GM21360 (cell line): ENCODE data around the gene PHF24.
"Not testable (repeated sequence)": the region's sequence is repeated elsewhere in the genome, so short reads cannot be mapped to it uniquely, and the experiment has no call there.

Source experiments
- ATAC-seq: cut with Tn5 transposase; IDR thresholded peaks from one replicate; pipeline ENCODE4 v1.9.1; 2021; ENCODE audit warnings: mild to moderate bottlenecking, moderate library complexity; ENCODE audit not compliant: unreplicated experiment

The PHF24 gene

DNA sequence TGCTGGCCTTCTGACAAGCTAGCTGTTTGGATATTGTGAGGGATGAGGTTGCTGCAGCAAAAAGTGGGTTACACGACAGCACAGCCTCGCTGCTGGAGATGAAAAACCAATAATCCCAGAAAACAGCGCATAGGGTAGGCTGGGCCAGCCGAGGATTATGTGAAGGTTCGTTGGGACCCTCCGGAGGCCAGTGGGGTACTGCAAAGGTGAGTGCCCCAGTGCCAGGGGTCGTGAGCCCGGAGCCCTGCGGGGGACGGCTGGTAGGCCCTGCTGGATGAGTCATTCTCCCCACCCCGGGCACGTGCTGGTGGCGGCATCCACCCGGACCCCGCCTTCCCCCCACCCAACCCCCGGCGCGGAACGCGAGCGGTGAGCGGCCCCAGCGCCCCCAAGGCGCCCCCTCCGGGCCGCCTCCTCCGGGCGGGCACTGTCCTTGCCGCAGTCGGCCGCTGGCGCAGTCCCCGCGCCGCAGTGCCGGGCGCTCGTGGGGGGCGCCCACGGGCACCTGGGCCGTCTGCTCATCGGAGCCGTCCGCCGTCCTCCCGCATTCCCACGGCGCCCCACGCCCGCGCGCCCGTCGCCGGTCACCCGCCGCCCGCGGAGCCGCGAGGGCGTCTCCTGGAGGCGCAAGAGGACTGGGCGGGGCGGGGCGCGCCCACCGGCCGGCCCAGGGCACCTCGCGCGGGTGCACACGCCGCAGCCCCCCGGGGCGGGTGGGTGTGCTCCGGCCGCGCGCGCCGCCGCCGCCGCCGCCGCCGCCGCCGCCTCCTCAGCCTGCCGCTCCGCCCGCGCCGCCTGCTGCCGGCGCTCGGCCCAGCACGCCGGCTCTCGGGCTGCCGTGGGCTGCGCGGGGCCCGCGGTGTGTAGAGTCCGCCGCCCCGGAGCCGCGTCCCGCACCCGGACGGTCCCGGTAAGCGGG lies at the start of gene PHF24:
Gene PHF24, plus strand, starts transcription at position 794 of the 919 bp plus-strand sequence. CDS start 13,014 bp downstream, outside the sequence.
- ATAC-seq: no peak

DNA sequence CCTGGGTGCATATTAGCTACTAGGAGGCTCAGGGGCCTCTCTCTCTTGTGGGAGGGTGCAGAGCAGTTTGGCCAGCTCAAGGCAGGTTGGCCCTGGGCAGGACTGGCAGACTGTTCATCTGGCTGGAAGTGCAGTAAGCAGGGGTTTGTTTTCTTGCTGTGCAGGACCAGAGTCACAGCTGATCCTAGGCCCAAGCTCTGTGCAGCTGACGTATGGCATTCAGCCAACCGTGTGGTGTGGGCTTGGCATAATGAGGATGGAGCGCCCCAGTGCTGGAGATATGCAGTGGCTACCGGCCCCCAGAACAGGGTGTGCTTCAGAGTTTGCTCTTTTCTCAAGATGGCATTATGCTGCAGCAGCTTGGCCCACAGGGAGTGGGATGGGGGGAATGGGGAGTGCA lies 31.0 kb upstream of the PHF24 start:
- no peak for ATAC-seq

DNA sequence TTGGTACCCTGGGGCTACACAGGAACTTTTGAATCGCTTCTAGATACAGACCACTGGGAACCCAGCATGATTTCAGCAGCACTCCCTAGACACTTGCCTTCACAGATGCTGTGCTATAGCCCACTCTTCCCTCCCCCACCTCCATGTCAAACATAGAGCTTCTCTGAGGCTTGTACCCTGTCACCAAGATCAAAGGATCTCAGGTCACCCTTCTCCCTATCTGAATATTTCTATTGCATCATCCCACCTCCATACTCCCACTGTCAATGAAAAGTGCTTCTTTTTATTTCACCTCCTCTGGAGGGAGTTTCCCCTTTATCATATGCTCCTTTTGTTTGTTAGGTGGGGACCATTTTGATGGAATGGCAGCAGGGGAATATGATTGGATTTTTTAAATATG lies 29.2 kb upstream of the PHF24 start:
- ATAC-seq: no peak

DNA sequence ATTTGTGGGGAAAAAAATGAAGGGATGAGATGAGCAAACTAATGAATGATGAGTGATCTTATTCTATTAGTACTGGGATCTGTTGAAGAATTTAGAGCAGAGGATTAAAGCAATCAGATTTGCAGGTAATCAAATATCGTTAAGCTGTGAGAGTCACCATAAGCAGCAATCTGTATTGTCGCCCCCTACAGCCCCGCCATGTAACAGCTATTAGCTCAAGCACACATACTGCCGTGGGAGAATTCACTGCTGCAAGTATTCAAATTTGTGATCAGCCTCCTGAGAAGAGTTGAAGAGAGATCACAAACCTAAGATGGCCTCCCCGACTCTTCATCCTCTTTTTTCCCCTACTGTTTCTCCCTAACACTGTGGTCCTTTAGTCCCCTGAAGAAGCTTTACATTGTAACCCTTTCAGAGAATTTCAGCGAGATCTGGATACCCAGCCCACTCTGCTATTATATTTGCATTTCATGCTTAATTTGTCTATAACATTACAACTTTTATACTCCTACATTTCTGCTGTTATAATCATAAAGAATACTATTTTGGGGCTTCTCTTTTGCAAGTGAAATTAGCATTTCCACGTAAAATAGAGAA lies 28.5 kb upstream of the PHF24 start:
- no peak for ATAC-seq

DNA sequence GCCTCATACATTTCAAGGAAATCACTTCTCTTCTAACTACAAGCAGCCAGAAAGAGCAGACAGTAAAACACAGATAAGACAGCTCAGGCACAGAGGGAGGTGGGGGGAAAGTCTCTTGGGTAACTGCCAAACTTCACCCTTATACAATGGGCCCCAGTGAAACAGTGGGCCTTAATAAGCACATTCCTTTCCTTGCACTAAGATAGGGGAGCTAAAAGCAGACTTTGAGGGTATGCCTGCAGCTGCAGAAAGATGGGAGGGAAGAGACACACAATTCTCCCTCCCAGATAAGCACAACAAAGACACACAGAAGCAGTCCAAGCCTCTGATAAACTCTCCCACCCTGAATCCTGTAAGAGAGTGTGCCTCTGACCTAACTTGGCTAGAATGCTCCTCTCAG lies 18.1 kb upstream of the PHF24 start:
- ATAC-seq: not testable (repeated sequence)

DNA sequence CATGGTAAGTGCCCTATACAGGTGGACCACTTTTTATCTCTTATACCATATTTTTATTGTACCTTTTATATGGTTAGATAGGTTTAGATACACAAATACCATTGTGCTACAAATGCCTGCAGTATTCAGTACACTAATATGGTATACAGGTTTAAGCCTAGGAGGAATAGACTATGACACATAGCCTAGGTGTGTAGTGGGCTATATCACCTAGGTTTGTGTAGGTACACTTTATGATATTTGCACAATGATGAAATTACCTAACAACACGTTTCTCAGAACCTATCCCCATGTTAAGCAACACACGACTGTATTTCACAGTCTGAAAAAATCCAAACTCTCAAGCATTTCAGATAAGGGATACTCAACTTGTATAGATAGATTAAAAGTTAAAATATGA lies 9.6 kb upstream of the PHF24 start:
- no peak for ATAC-seq

DNA sequence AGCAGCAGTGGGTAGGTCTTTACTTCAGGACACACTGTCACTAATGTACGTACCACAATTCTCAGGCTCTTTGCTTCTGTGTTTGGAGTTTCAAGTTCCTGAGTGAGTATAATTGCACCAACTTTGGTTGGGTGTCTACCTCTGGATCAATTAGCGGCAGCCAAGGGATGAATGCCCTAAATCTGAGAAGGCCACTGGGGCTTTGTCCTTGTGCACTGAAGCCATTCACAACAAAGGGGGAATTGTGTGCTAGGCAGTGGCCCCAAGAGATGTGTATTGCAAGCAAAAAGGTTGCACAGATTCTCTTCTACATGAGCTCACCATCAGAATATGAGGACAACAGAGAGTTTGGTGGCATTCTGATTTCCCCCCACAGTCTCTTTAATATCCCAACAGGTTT lies 3.9 kb upstream of the PHF24 start:
- no peak for ATAC-seq

DNA sequence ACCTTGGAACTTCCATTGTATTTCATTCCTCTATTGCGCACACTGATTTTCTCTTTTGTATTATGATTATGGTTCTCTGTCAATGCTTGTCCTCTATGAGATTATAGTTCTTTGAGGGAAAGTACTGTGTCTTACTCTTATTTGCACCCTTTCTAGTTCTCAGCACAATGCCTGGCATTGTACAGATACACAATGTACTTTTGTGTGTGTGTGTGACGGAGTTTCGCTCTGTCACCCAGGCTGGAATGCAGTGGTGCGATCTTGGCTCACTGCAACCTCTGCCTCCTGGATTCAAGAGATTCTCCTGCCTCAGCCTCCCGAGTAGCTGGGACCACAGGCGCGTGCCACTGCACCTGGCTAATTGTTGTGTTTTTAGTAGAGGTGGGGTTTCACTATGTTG lies 2.0 kb upstream of the PHF24 start:
- ATAC-seq: not testable (repeated sequence)

DNA sequence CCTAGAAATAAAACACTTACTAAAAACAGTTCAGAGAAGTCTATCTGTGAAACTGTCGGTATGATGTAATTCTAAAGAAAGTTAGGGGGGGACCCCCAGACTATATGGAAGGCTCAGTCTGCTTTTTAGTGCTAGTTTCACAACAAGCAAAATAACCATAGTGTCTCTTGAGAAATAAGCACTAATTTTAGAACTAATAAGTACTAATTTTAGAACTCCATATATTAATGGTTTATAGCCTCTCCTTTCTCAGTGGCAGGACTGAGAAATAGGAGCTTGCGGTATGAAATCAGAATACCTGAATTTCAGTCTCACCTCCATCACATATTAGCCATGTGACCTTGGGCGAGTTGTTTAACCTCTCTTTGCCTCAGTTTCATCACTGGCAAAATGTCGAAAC lies 1.4 kb upstream of the PHF24 start:
- no peak for ATAC-seq

DNA sequence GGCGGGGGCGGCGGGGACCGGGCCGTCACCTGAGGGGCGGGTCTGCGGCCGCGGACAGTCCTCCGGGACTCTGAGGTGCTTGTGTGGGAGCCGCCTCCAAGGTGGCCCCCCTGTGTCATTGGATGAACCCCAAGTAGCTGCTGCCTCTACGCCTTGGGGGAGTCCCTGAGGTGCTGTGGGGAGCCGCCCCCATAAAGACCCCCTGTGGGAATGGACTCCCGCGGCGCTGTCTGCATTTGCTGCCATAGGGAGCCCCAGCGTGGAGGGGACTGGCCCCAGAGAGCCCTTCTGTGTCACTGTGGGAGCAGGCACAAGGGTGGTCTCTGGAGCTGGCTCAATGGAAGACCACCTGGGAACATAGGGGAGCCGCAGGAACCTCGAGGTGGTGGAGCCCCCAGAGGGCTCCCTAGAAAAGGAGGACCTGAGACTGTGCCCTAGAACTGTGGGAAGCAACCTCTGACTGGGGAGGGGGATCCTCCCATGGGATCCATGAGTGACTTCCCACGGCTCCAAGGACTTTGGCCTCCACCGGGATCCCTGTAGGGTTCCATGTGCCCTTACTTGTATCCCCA lies 412 bp downstream of the PHF24 start:
- ATAC-seq: no peak

DNA sequence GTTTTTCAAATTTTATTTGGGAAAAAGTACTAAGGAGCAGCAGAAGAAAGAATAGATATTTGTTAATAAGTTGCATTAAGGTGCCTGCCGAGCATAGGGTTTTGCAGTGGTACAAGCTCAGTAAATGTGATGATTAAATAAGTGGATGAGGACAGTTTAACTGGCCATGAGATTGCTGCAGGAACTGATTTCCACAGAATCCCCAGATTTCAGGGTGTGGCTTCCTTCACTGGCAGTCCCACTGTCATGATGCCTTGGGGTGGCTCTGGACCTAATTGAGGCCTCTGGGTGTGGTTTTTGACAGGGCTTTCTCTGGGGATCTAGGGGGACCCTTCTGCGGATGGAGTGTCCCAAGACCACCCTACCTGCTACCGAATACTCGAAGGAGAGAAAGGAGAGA lies 1.4 kb downstream of the PHF24 start:
- no peak for ATAC-seq

DNA sequence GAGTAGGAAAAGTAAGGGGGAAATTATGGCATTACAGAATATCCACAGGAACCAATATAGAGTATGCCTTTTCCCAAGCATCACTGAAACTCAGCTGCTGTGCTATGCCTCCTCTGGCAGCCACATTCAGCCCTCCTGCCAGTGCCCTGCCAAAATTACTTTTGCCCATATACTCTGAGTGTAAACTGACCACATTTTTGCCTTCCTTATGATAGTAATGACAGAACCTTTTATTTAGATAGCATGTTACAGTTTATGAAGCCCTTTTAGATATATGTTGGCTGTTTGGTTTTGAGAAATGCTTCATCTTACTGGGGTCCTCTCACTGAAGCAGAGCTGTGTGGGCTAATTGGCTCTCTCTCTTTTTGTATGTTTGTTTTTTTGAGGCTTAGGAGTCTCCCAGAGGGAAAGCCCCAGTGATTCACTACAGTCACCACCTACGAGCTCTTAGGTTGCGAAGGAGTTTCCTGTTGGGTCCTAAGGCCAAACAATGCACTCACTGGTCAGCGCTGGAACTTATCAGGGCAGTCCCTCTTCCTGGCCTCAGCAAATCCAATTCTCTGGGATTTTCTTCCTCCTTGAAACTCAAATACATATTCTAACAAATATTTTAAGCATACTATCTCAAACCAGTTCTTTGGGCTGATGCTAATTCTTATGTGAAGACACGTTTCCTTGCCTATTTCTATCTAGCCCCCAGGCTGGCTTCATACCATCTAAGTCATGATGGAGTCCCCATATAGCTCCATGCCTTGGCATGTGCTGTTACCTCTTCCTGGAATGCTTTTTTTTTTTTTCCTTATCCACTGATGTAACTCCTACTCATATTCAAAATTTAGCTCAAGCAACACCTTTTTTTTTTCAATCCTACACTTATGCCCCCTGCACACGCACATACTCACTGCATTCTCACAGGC lies 3.7 kb downstream of the PHF24 start:
- ATAC-seq: no peak

DNA sequence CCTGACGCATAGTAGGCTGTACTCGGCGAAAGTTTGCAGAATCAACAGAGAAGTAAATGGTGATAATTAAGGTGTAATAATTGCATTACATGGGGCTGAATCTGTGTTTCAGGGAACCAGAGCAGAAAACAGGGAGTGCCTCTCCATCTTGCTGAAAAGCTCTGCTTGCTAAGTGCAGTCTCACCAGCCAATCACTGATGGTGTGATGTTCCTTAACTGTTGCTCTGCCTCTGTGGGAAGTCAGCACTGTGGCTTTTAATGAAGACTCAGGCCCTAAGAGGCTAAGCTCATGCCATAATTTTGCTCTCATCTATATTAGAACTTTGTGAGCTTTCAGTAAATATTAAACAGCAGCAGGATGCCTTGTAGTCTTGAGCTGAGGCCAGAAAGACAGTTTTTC lies 4.5 kb downstream of the PHF24 start:
- no peak for ATAC-seq

DNA sequence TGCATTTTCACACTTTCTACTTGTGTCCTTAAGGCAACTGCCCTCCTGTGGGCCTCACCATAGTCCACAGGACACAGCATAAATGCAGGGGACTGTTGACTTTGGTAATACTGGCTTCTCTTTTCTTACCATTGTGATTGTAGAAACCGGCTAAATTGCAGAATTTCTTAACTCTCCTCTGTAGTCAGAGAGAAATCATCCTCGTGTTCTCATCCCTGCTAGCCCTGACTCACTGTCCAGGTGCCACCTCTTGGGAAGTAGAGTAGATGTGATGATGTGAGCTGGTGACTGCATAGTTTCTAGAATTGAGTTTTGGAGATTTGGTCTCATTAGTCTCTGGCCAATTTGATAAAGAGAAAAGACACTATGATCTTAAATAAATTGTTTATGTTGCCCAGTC lies 5.5 kb downstream of the PHF24 start:
- ATAC-seq: no peak

DNA sequence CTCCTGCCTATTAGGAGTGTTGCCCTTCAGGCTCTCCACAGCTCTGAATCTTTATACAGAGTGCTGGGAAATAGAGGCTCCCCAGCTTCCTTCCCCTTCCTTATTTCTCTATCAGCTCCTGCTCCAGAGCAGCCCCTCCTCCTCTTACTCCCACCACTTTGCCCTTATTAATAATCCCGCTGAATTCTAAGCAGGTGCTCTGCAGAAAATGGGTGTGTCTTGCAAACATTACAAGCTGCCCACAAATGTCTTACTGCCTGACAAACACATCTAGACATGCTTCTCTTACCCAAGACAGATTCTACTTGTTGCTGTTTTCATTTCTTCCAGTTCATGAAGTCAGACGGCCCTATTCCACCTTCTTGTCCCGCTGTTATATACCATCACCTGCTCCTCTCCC lies 6.4 kb downstream of the PHF24 start:
- no peak for ATAC-seq

DNA sequence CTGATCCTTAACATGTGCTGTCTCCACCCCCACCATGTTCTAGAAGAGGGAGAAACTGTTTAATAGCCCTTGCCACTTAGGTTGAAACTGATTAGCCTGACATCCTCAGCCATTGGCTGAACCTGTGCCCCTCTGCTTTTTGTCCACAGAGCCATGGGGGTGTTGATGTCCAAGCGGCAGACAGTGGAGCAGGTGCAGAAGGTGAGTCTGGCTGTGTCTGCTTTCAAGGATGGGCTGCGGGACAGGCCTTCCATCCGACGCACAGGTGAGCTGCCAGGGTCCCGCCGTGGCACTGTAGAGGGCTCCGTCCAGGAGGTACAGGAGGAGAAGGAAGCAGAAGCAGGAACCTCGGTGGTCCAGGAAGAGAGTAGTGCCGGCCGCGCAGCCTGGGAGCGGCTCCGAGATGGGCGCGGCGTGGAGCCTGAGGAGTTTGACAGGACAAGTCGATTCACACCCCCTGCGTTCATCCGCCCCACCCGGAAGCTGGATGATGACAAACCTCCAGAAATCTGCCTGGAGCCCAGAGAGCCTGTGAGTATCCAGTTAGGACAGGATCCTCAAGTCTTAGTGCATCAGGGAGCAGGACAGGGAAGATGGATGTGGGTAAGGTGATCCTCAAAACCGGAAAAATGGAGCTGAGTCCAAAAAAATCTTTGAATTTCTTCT lies 13.2 kb downstream of the PHF24 start:
- ATAC-seq: no peak

DNA sequence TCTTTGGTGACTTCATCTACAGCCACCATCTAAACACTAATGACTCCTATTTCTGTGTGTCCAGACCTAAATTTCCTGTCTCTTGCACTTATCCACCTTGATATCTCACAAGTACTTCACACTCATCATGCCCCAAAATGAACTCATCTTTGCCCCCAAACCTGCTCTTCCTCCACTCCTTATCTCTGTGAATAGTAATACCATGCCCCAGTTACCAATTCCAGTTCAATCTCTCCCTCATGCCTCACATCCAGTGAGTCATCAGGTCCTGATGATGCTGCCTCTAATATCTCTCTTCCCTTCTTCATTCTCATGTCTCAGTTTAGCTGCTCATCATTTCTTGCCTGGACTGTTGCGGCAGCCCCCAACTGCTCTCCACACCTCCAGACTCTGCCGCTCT lies 16.6 kb downstream of the PHF24 start:
- ATAC-seq: no peak

DNA sequence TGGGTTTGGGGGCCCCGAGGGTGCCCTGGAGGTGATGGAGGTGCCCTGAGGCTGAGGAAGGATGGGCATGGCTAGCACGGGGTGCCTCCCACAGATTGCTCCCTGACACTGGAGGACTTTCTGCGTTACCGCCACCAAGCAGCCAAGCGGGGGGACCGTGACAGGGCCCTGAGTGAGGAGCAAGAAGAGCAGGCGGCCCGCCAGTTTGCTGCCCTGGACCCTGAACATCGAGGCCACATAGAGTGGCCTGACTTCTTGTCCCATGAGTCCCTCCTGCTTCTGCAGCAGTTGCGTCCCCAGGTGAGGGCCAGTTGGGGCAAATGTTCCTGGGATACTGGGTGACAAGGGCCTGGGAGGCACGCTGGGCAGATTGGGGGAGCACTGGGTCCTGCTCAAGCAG lies 18.4 kb downstream of the PHF24 start:
- ATAC-seq: no peak

DNA sequence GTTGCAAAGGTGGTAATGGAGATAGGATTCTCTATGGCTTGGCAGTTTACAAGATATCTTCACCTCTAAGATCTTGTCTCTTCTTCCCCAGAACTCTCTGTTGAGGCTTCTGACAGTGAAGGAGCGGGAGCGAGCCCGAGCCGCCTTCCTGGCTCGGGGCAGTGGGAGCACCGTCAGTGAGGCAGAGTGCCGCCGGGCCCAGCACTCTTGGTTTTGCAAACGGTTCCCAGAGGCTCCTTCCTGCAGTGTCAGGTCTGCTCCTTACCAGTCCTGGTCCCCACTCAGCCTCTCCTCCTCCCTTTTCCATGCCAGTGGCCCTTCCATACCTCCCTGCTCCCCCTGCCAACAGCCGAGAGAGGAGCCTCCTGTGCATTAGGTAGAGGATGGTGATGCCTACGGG lies 18.9 kb downstream of the PHF24 start:
- no peak for ATAC-seq

DNA sequence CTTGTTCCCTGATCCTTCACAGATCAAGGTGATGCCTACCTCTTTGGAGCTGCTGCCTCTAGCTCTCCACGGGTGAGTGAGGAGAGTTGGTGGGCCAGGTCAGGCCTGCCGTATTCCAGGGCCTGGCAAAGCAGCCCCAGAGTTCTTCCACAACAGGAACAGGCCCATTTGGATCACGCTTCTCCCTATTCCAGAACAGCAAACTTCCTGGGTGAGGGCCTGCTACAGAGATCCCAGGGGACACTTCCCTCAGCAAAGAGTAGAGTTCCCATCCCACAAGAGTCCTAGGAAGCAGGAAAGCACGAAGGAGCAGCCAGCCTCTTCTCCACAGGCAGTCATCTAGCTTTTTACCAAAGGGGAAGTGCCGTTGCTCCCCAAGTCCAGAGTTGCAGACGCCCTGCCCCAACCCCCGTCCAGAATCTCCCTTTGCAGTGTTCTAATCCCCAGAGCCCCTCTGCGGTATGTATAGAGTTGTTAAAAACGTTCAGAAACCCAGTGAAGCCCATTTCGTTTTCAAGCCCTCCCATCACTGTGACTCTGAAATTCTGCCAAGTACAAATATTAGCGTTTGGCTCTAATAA lies 22.2 kb downstream of the PHF24 start:
- no peak for ATAC-seq
